Activated CD8-positive, alpha-beta memory T cell treated with anti-CD3 and anti-CD28 coated beads for 36 hours (primary cell): ENCODE results near the gene MXRA5. TPM values are rescaled to one million over a fixed set of nuclear protein-coding genes. Genes with fewer than 3 reads are reported as not detected.
"Not testable (repeated sequence)": the region's sequence is repeated elsewhere in the genome, so short reads cannot be mapped to it uniquely, and the experiment has no call there.

Source experiments
- CTCF ChIA-PET: fragments of 350-600 bp; sonication (Branson Sonifier 250); formaldehyde crosslinking; loops from one replicate; lab custom pipeline; 2021; ENCODE audit warnings: antibody characterized with exemption; lab: Charles Lee
- POLR2A ChIA-PET: fragments of 350-600 bp; sonication (Branson Sonifier 250); formaldehyde crosslinking; loops from one replicate; lab custom pipeline; 2021; ENCODE audit warnings: antibody characterized with exemption; lab: Charles Lee
- total RNA-seq, 2 experiments: library from RNA; stranded (reverse); gene quantifications; one replicate each; pipeline ENCODE4 v1.2.3, GENCODE V29; 2021

MXRA5 gene, protein sequence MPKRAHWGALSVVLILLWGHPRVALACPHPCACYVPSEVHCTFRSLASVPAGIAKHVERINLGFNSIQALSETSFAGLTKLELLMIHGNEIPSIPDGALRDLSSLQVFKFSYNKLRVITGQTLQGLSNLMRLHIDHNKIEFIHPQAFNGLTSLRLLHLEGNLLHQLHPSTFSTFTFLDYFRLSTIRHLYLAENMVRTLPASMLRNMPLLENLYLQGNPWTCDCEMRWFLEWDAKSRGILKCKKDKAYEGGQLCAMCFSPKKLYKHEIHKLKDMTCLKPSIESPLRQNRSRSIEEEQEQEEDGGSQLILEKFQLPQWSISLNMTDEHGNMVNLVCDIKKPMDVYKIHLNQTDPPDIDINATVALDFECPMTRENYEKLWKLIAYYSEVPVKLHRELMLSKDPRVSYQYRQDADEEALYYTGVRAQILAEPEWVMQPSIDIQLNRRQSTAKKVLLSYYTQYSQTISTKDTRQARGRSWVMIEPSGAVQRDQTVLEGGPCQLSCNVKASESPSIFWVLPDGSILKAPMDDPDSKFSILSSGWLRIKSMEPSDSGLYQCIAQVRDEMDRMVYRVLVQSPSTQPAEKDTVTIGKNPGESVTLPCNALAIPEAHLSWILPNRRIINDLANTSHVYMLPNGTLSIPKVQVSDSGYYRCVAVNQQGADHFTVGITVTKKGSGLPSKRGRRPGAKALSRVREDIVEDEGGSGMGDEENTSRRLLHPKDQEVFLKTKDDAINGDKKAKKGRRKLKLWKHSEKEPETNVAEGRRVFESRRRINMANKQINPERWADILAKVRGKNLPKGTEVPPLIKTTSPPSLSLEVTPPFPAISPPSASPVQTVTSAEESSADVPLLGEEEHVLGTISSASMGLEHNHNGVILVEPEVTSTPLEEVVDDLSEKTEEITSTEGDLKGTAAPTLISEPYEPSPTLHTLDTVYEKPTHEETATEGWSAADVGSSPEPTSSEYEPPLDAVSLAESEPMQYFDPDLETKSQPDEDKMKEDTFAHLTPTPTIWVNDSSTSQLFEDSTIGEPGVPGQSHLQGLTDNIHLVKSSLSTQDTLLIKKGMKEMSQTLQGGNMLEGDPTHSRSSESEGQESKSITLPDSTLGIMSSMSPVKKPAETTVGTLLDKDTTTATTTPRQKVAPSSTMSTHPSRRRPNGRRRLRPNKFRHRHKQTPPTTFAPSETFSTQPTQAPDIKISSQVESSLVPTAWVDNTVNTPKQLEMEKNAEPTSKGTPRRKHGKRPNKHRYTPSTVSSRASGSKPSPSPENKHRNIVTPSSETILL (N-terminal part only)
- total RNA-seq, result not detected

DNA sequence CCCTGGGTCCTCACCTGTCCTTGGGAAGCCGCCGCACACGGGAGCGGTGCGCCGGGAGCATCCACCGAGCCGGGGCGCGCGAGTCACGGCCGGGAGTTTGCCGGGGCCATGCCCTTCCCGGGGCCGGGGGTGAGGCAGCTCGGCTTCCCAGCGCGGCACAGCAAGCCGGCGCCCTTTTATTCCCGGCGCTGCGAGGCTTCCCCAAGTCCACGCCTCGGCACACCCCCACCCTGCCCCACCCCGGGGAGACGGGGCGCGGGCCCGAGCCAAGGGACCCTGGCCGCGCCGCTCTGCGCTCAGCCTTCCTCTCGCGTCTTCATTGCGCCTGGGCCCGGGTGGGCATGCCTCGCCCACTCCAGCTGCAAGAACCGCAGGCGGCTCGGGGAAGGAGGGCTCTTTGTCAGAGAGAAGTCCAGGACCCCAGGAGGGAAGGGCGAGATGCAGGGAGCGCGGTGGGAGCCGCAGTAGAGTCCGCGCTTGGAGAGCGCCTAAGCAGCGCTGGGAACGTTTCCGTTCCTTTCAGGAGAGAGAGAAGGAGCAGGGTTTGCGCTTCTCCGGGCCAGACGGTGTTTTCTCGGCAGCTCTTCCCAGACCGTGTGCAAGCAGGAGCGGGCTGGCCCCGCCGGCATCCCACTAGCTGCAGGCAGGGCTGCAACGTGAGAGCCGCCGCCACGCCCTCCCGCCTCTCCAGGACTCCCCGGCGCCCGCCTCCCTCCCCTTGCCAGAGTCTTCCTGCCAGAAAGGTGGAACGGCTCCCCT lies at the start of gene MXRA5:
MXRA5 (minus strand) TSS at position 152 of the 759 bp plus-strand sequence. CDS start 2,819 bp downstream, outside the sequence.
- POLR2A ChIA-PET, result no interaction called here

DNA sequence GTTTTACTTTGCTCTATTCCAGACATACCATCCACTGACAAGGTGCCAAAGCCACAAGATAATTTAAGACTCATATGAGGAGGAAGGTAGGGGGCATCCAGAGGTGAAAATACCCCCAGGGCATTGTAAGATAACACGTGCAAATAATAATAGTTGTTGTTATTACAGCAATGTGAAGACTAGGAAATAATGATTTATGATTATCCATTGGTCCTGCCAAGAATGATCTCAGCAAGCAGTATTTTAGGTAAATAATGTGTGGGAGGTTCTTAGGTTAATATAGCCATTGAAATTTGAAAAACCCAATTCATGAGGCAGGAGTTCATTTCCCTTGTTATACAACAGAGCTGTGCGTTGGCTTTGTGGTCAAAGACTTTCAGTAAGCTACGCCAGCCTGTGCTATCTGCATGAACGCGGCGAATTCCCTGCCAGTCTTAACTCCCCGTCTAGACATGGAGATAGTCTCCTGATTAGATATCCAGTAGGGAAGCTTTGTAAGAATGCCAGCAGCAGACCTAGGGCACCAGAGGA lies 47.2 kb upstream of the MXRA5 start:
- ChIA-PET CTCF (no interaction called here), POLR2A (no interaction called here)

More for the DNA sequence above, at the start of gene MXRA5:
- CTCF ChIA-PET, result no interaction called here

DNA sequence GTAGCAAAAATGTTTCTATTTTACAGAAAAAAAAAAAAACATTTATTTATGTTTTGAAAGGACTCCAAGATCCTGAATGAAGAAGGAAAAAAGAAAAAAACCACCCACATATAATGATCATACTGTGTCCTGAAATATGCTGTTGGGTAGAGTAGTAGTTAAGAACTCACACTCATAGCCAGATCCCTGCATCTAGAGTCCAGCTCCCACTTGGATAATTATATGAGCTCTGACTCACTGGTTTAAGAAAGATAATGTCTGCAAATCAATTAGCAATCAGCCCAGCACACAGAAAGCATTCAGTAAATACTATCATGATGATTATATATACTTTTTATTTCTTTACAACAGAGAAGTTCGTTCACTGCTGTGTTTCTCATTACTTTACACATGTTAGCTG lies 46.7 kb upstream of the MXRA5 start:
- POLR2A ChIA-PET, result no interaction called here
- CTCF ChIA-PET, result no interaction called here

DNA sequence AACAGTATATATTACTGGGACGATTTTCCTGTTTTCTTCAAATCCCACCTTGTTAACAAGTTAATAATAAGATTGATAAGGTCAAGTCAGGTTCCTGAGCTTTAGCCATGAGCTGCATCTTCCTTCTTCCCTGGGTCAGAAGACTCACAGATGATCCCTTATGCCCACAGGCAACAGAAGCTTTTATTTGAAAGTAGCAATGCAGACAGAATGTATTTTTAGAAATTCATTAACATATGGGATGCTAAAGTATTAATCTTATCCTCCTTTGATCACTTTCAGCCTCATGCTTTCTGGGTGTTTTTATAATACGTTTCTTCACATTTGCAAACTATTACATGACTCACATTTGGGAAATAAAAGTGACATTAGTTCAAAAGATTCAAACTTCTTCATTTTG lies 42.0 kb upstream of the MXRA5 start:
- POLR2A ChIA-PET, result no interaction called here
- CTCF ChIA-PET, result no interaction called here

DNA sequence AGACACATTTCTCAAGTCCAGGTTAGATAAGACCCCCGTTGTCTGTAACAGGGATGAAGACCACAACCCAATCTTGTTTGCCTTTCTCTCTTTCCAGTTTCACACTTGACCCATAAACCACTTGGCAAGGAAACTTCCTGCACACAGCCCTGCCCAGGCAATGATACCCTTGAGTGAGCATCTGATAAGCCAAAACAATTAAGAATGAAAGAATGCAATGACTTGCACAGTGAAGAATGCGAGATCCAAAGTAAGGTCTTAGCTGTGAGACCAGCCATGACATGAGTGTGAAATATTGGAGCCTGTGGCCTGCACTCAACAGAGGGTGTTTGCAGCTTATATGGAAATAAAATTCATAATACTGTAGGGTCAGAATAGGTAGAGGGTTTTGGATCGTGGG lies 37.9 kb upstream of the MXRA5 start:
- ChIA-PET CTCF (no interaction called here), POLR2A (no interaction called here)

DNA sequence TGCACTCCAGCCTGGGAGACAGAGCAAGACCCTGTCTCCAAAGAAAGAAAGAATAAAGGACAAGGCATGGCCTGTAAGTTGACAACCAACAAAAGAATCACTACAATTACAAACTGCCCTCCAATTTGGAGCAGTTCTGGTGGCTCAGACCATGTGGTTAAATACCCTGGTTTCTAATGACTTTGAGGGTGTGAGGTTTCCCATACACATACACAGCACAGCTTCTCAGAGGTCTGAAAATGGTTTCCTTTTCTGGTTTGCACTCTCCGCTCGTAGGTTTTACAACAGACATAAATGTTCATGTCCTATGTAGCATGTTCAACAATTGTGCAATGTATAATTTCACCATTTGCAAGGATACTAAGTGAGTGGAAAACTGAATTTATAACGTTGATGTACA lies 34.2 kb upstream of the MXRA5 start:
- ChIA-PET POLR2A (no interaction called here), CTCF (no interaction called here)

DNA sequence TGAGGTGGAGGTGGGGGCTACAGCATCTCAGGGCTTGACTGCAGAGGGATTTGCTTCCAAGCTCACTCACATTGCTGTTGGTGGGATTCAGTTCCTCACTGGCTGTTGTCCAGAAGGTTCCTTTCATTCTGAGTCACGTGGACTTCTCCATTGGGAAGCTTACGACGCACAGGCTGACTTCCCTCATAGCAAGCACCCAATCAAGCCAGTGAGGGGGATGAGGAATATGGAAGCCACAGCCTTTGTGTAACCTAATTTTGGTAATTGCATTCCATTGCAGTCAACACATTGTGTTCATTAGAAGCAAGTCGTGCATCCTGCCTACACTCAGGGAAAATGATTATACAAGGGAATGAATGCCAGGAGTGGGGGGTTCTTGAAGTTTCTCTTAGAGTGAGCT lies 32.7 kb upstream of the MXRA5 start:
- ChIA-PET CTCF (no interaction called here), POLR2A (no interaction called here)

DNA sequence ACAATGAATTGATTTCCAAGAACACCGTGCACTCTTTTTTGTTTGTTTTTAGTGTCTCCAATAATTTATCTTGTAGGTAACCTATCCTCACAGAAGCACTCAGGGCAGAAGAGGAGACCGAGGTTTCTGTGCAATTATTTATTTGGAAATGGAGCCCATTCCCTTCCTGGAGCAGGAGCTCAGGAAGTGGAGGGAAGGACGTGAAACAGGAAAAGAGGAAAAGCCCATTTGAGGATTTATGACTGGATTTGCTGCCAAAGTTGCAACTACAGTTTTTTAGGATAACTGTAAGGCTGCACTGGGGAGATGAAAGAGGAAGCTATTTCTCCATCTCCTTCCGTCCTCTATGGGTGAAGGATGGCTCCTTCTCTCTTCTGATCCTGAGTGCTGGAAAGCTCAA lies 31.7 kb upstream of the MXRA5 start:
- ChIA-PET POLR2A (no interaction called here), CTCF (no interaction called here)

DNA sequence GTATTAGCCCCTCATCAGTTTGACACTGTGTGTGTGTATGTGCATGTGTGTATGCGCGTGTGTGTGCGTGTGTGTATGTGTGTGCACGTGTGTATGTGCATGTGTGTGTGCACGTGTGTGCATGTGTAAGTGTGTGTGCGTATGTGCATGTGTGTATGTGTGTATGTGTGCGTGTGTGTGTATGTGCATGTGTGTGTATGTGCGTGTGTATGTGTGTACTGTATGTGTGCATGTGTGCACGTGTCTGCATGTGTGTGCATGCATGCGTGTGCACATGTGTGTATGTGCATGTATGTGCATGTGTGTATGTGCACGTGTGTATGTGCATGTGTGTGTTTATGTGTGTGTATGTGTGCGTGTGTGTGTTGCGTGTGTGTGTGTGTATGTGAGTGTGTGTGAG lies 31.1 kb upstream of the MXRA5 start:
- ChIA-PET CTCF (no interaction called here), POLR2A (no interaction called here)

DNA sequence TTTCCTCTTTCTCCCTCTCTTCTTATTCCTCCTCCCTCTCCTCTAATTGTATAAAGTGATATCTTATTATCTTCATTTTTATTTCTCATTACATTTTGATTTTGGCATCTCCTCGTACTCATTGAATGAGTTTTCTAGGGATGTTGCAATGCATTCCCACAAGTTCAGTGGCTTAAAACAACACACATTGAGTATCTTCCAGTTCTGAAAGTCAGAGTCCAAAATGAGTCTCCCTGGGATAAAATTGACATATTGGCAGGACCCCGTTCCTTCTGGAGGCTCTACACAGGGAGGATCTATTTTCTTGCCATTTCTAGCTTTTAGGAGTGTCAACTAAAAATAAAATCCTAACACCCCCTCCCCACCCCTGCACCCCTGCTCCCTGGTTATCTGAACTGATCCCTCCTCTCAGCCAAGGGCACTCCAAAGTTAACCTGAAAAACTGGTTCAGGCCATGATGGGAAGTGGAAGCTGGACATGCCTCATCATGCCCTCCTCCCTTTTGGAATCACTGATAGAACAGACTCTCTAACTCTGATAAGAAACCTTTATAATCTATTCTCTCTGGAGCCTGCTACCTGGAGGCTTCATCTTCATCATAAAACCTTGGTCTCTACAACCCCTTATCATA lies 29.5 kb upstream of the MXRA5 start:
- POLR2A ChIA-PET, result interaction anchor here (0.6 kb wide), 1 partner anchor 368 kb away, joined by 3 read pairs; no protein-coding TSS in a partner anchor
- CTCF ChIA-PET, result not testable (repeated sequence)

DNA sequence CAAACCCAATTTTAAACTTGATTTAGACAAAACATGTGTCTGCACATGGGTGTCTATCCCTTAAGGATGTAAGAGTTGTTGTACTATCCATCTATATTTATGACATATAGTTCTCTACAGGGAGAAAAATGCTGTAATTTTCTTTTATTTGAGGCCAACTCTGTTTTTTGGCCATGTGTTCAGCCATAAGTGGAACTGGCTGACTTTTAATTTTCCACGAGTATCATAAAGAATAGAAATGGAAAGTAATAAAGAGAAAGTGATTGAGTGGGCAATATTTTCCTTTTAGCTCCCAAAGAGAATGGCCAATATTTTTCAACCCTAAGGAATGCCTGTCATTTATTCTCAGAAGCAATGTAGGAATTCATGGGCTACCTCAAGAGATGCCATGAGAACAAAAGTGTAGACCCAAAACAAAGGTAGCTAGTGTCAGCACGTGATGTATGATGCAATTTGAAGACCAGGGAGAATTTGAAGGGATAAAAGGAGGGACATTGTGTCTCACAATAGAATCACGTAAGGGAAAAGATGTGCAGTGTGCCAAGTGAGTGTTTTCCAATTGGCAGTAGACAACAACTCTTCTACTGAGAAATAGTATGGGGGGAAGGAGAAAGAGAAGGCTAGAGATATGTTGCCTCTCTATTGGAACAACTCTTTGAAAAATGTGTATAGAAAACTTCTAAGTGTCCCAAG lies 27.8 kb upstream of the MXRA5 start:
- ChIA-PET POLR2A (no interaction called here), CTCF (no interaction called here)

DNA sequence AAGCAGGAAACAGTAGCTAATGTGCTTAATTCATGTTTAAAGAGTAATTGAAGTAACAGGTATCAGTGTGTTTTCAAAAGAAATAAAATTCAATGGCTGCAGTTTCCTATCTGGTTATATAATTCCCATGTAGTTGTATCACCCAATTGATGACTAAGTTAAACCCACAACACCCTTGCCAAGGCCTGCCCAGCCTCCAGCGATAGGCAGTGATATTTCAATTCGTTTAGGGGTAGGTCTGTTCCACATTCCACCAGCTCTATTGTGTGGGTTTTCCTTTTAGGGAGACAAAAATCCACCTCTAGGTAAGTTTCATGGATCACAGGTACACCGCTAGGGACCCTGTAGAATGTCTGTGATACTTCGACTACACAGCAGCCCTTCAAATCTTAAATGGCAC lies 24.7 kb upstream of the MXRA5 start:
- ChIA-PET CTCF (no interaction called here), POLR2A (no interaction called here)

DNA sequence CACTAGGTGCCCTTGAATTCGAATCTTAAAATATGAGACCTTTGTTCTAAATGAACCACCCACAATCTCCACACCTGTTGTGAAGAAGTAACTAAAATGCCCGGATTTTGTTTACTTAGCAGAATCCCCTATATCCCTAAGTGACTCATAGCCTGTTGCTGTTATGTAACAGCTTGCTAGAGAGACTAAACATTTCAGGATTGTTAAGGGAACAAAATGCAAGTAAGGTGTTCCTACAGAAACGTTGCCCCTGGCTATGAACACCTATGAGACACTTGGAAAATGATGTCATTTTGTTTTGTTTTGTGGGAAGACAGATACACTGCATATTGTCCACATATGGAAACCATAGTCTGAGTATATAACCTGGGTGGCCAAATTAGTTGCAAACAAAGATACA lies 24.2 kb upstream of the MXRA5 start:
- CTCF ChIA-PET, result no interaction called here
- POLR2A ChIA-PET, result no interaction called here

DNA sequence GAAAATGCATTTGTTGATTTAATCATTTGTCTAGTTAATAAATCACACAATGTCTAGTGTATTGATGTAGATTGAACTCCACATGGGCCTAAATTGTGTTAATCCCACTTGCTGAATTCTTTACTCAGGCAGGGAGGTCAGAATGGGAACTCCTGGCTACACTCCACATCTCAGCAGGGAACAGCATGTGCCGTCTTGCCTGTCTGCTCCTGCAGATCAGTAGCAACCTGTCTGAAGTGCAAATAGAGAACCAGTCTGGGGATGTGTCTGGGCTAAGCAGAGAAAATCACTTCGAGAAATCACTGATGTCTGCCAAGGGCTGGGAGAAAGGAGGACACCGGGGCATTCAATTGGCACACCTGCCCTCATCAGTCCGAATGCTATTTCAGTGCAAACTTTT lies 16.5 kb upstream of the MXRA5 start:
- ChIA-PET POLR2A (no interaction called here), CTCF (no interaction called here)

DNA sequence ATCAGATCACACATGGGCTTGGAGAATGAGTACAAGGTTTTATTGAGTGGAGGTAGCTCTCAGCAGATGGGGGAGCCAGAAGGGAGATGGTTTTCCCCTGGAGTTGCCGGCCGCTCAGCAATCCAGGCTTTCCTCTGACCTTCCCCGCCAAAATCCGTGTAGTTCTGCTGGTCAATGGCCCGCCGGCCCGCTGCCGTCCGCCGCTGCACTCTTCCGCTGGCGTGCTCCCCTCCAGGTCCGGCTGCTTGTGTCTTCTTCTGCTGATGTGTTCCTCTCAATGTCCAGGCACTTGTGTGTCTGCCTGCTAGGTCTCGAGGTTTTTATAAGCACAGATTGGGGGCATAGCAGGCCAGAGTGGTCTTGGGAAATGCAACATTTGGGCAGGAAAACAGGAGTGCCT lies 14.4 kb upstream of the MXRA5 start:
- POLR2A ChIA-PET, result no interaction called here

DNA sequence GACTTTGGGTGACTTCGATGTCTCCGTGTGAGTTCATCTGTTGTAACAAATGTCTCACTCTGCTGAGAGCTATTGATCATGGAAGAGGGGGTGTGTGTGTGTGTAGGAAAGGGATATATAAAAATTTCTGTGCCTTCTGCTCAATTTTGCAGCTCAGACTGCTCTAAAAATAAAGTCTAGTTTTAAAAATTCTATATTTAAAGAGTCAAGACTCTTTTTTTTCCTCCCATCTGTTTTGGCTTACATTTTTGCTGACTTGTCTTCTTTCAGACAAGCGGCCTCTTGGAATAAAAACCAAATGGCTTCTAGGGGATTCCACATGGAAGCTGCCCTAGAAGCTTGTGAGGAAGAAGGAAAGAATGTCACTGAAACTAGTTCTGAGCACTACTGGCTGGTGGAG lies 6.3 kb upstream of the MXRA5 start:
- CTCF ChIA-PET, POLR2A ChIA-PET: not testable (repeated sequence)

More for the DNA sequence above, 14.4 kb upstream of the MXRA5 start:
- CTCF ChIA-PET, result no interaction called here

DNA sequence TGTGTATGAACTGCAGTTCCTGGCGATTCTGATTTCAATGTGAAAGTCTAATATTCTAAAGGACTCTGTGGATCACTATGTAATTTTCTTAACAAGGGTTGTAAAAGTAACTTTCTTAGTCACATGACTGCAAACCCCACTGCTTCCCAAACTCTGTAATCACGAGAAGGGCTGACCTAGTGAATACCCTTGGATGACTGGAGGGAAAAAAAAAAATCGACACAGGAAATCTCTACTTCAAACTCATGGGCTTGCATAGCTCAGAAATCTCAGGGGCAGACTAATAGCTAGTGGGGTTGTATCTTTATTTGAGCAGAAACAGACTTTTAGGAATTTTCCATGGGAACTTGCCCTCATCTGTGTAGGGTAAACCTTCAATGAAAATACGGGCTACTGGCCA lies 4.8 kb upstream of the MXRA5 start:
- ChIA-PET CTCF (no interaction called here), POLR2A (no interaction called here)

DNA sequence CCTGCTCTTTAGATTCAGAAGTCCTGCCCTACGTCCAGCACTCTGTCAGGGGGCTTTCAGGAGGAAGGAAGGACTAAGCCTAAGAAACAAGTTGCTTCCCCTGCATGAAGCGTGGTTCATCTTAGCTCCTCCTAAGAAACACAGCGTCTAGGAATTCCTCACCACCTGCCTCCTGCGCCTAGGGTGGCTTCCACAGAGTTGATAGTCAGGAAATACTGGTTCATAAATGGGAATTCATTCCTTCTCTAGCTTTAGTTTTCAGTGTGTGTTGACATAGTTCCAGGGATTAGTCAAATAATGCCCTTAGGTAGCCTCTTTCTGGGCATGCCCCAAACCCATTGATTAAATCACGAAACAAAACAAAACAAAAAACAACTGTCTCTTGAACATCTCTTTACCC lies 1.7 kb upstream of the MXRA5 start:
- ChIA-PET POLR2A (no interaction called here), CTCF (no interaction called here)
